SU-DHL-6 (cell line): ENCODE data around the gene RAB8A.
A peak's percentile ranks its signal among the peaks of the same experiment; 100 is the strongest.

ENCODE experiments used
- H2AFZ ChIP-seq: fragments of 200-600 bp; sonication (generic); 2 replicates; pipeline ENCODE4 v1.6.1; 2014; ENCODE audit warnings: low read depth, mild to moderate bottlenecking, moderate library complexity, mixed read lengths, antibody characterized with exemption, low read length; ENCODE audit not compliant: severe bottlenecking
- H3F3A ChIP-seq: fragments of 200-600 bp; shearing (Covaris generic); 2 replicates; pipeline ENCODE4 v1.6.0; 2016; ENCODE audit warnings: antibody characterized with exemption, mild to moderate bottlenecking; ENCODE audit not compliant: insufficient read depth
- H3K27ac ChIP-seq: fragments of 200-600 bp; sonication (generic); 2 replicates; pipeline ENCODE4 v1.5.1; 2016; ENCODE audit warnings: low read depth, mild to moderate bottlenecking, low read length, moderate library complexity, mixed read lengths
- H3K27me3 ChIP-seq: fragments of 200-600 bp; sonication (generic), shearing (Covaris generic); 2 replicates; pipeline ENCODE4 v1.6.0; 2014; ENCODE audit warnings: mild to moderate bottlenecking, low read length
- H3K36me3 ChIP-seq: fragments of 200-600 bp; sonication (generic); 2 replicates; pipeline ENCODE4 v1.6.1; 2014; ENCODE audit warnings: mild to moderate bottlenecking, low read length, mixed read lengths
- H3K4me2 ChIP-seq: fragments of 300-600, 200-600 bp; shearing (Covaris generic), sonication (generic); 2 replicates; pipeline ENCODE4 v1.6.0; 2014; ENCODE audit warnings: low read length, low read depth, mild to moderate bottlenecking; ENCODE audit not compliant: poor library complexity, severe bottlenecking
- H3K4me3 ChIP-seq: fragments of 200-600 bp; sonication (generic); 2 replicates; pipeline ENCODE4 v1.5.1; 2014; ENCODE audit warnings: antibody characterized with exemption, low read length, mild to moderate bottlenecking, mixed read lengths; ENCODE audit not compliant: insufficient read depth, poor library complexity, severe bottlenecking
- H3K79me2 ChIP-seq: fragments of 200-600 bp; sonication (generic); 2 replicates; pipeline ENCODE4 v1.6.1; 2014; ENCODE audit warnings: mild to moderate bottlenecking, low read length, moderate library complexity; ENCODE audit not compliant: insufficient read depth
- H3K9ac ChIP-seq: fragments of 200-600 bp; sonication (generic); 2 replicates; pipeline ENCODE4 v1.7.0; 2014; ENCODE audit warnings: mild to moderate bottlenecking, low read length
- H3K9me2 ChIP-seq: fragments of 200-600 bp; sonication (generic); replicated peaks from 2 replicates; pipeline ENCODE4 v1.6.1; 2014; ENCODE audit warnings: low read length; ENCODE audit not compliant: insufficient read depth
- H3K9me3 ChIP-seq: fragments of 200-600 bp; sonication (generic); 2 replicates; pipeline ENCODE4 v1.6.1; 2014; ENCODE audit warnings: low read length, mixed read lengths; ENCODE audit not compliant: insufficient read depth
- H4K20me1 ChIP-seq: fragments of 200-600 bp; sonication (generic); 2 replicates; pipeline ENCODE4 v1.6.1; 2014; ENCODE audit warnings: low read depth, mild to moderate bottlenecking, antibody characterized with exemption, low read length, moderate library complexity, mixed read lengths
- EZH2phosphoT487 ChIP-seq: fragments of 200-600 bp; sonication (generic), shearing (Covaris generic); conservative IDR thresholded peaks from 2 replicates; pipeline ENCODE4 v1.6.1; 2018; ENCODE audit warnings: mild to moderate bottlenecking, antibody characterized with exemption, low read length, moderate library complexity, mixed read lengths
- TF ChIP-seq, protein P1 (sequence below): fragments of 200-600 bp; sonication (generic); IDR thresholded peaks from one replicate; pipeline ENCODE4 v1.5.1; 2017; ENCODE audit warnings: antibody characterized with exemption, mild to moderate bottlenecking, low read length, moderate library complexity; ENCODE audit not compliant: insufficient read depth, poor library complexity, severe bottlenecking

Gene RAB8A

DNA sequence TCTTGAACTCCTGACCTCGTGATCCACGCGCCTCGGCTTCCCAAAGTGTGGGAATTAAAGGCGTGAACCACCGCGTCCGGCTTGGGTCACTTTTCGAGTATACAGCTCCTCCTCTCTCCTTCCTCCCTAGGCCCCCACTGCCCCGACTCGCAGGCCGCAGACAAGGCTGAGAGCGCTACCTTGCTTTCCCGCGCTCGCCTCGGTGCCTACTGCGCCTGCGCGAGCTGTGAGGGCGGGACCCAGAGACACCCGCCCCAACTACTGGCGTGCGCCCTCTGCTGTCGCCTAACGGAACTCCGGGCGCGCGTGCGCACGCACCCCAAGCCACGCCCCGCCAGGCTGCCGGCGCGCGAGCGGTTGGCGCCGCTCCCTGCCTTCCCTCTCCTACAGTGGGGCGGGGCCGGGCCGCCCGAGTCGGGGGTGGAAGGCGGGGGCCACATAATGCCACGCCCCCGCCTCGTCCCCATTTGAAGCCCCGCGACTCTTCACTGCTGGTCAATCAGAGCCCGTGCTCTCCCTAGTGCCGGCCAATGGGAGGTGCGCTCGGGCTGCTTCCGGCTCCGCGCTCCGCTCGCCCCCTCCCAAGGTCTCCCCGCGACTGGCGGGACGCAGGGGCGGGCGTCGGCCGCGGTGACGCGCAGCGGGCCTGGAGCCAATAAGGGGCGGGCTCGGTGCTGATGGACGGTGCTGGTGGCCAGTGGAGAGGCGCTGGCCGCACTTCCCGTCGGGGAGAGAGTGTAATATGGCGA, at the start of gene RAB8A:
RAB8A (plus strand) TSS at position 730 of the 749 bp plus-strand sequence; CDS start at position 743, 13 bp downstream.
- H2AFZ ChIP-seq = no peak within 1 kb of the TSS
- H4K20me1 ChIP-seq = no peaks in the 10 kb centered on the region
- H3K9me2 ChIP-seq = no peaks in the 10 kb centered on the region
- TF ChIP-seq, protein P1, sequence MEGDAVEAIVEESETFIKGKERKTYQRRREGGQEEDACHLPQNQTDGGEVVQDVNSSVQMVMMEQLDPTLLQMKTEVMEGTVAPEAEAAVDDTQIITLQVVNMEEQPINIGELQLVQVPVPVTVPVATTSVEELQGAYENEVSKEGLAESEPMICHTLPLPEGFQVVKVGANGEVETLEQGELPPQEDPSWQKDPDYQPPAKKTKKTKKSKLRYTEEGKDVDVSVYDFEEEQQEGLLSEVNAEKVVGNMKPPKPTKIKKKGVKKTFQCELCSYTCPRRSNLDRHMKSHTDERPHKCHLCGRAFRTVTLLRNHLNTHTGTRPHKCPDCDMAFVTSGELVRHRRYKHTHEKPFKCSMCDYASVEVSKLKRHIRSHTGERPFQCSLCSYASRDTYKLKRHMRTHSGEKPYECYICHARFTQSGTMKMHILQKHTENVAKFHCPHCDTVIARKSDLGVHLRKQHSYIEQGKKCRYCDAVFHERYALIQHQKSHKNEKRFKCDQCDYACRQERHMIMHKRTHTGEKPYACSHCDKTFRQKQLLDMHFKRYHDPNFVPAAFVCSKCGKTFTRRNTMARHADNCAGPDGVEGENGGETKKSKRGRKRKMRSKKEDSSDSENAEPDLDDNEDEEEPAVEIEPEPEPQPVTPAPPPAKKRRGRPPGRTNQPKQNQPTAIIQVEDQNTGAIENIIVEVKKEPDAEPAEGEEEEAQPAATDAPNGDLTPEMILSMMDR = peak; percentile 75
- TF ChIP-seq EZH2phosphoT487 = no peak
- peaks cover 11% of the 10 kb centered on the region for H3F3A ChIP-seq
- H3K27me3 ChIP-seq = no peaks in the 10 kb centered on the region
- peaks cover 46% of the 10 kb centered on the region for H3K79me2 ChIP-seq
- peak within 1 kb of the TSS; percentile 90 for H3K4me3 ChIP-seq
- H3K4me2 ChIP-seq = peak within 1 kb of the TSS; percentile 65
- 0 out of 2 replicates have a peak, but pooled peaks cover 3% of the 10 kb centered on the region for H3K36me3 ChIP-seq
- peak within 1 kb of the TSS; percentile 99 for H3K9ac ChIP-seq
- no peaks in the 10 kb centered on the region for H3K9me3 ChIP-seq
- H3K27ac ChIP-seq = peak within 1 kb of the TSS; percentile 71

DNA sequence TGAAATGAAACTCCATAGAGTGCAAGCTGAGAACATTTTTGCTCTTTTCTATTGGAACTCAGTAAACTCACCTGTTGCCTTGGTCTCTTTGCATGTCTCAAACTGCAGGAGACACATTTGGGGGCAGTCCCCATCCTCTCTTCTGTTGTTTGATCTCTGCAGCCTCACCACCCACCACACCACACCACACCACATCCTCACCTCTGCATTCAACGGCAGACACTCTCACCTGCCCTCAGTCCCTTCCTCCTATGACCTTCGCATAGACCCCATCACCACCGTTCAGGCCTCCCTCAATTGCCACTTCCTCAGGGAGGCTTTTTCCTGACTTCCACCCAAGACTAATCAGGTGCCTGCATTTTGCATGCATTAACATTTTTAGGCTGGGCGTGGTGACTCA, 49.7 kb upstream of the RAB8A start:
- Histone ChIP-seq H3K9ac (no peak overlapping the region), H3K4me2 (no peak overlapping the region), H2AFZ (no peak overlapping the region), H3K36me3 (no peaks in the 10 kb centered on the region), H3K9me2 (no peaks in the 10 kb centered on the region), H3K4me3 (no peak overlapping the region), H4K20me1 (no peaks in the 10 kb centered on the region), H3K27me3 (no peaks in the 10 kb centered on the region), H3K79me2 (no peaks in the 10 kb centered on the region), H3K9me3 (no peaks in the 10 kb centered on the region), H3K27ac (no peak overlapping the region), H3F3A (no peaks in the 10 kb centered on the region)
- TF ChIP-seq EZH2phosphoT487 = no peak
- TF ChIP-seq, protein P1 = no peak

DNA sequence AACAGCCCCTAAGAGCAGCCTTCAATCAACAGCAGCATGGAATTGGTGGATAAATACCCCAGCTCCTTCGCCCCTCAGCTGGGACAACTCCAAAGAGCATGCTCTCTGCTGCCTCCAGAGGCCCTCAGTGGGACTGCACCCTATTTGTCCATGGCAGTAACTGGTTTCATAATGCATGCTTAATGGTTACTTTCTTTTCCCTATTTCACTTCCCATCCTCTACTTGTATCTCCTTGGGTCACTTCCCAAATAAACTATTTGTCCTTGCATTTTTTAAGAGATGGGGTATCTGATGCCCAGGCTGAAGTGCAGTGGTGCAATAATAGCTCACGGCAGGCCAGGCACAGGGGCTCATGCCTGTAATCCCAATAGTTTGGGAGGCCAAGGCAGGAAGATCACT, 48.9 kb upstream of the RAB8A start:
- H3K9ac ChIP-seq = no peak overlapping the region
- no peaks in the 10 kb centered on the region for H3K79me2 ChIP-seq
- no peak for TF ChIP-seq EZH2phosphoT487
- TF ChIP-seq, protein P1 = peak; percentile 81
- H4K20me1 ChIP-seq = no peaks in the 10 kb centered on the region
- H3K9me2 ChIP-seq = no peaks in the 10 kb centered on the region
- H3K9me3 ChIP-seq = no peaks in the 10 kb centered on the region
- no peaks in the 10 kb centered on the region for H3F3A ChIP-seq
- H3K27me3 ChIP-seq = no peaks in the 10 kb centered on the region
- H3K4me3 ChIP-seq = no peak overlapping the region
- H2AFZ ChIP-seq = no peak overlapping the region
- no peak overlapping the region for H3K27ac ChIP-seq
- no peaks in the 10 kb centered on the region for H3K36me3 ChIP-seq
- H3K4me2 ChIP-seq = no peak overlapping the region
